GM19351 (cell line): Measurements from ENCODE around the gene CT47C1.
"Not testable (repeated sequence)": the region's sequence is repeated elsewhere in the genome, so short reads cannot be mapped to it uniquely, and the experiment has no call there.

ENCODE experiments used
- ATAC-seq: cut with Tn5 transposase; IDR thresholded peaks from one replicate; pipeline ENCODE4 v1.9.1; 2021; ENCODE audit warnings: mild to moderate bottlenecking, moderate library complexity; ENCODE audit not compliant: unreplicated experiment

The CT47C1 gene

GRCh38 chrX:119072744-119073143 lies at the start of gene CT47C1:
TSS of gene CT47C1 (plus strand) at chrX:119072993. CDS start at chrX:119073226, 233 bp downstream.
- ATAC-seq: no peak

DNA sequence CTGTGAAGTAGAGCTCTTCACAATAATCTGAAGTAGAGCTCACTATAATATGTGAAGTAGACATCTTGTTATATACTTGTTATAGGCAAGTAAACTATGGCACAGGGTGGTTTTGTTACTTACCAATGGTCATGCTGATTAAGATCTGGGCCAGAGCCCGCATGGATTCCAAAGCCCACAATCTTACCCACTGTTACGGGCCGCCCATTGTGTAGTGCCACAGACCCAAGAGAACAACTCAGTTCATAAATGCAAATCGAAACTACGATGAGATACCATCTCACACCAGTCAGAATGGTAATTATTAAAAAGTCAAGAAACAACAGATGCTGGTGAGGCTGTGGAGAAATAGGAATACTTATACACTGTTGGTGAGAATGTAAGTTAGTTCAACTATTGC lies 46.9 kb upstream of the CT47C1 start:
- no peak for ATAC-seq

DNA sequence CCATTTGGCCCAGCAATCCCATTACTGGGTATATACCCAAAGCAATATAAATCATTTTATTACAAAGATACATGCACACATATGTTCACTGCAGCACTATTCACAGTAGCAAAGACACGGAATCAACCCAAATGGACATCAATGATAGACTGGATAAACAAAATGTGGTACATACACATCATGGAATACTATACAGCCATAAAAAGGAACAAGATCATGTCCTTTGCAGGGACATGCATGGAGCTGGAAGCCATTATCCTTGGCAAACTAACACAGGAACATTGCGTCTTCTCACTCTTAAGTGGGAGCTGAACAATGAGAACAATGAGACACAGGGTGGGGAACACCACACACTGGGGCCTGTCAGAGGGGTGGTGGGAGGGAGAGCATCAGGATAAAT lies 46.4 kb upstream of the CT47C1 start:
- not testable (repeated sequence) for ATAC-seq

DNA sequence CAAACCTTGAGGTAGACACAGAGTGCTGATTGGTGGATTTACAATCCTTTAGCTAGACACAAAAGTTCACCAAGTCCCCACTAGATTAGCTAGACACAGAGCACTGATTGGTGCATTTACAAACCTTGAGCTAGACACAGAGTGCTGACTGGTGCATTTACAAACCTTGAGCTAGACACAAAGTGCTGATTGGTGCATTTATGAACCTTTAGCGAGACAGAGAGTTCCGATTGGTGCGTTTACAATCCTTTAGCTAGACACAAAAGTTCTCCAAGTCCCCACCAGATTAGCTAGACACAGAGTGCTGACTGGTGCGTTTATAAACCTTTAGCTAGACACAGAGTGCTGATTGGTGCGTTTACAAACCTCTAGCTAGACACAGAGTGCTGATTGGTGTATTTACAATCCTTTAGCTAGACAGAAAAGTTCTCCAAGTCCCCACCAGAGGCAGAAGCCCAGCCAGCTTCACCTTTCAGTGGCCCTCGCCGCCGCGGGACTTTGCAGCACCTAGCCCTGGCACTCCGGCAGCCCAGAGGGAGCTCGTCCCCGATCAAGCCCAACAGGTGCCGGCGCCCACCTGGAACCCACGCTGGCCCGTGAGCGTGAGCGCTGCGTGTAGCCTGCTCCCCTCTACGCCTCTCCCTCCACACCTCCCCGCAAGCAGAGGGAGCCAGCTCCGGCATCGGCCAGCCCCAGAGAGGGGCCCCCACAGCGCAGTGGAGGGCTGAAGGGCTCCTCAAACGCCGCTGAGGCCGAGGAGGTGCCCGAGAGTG lies 44.6 kb upstream of the CT47C1 start:
- ATAC-seq: not testable (repeated sequence)

GRCh38 chrX:119028733-119029330 lies 44.0 kb upstream of the CT47C1 start:
- ATAC-seq: no peak

- not testable (repeated sequence) for ATAC-seq
Observed at GRCh38 chrX:119029656-119030055, 43.1 kb upstream of the CT47C1 start.

DNA sequence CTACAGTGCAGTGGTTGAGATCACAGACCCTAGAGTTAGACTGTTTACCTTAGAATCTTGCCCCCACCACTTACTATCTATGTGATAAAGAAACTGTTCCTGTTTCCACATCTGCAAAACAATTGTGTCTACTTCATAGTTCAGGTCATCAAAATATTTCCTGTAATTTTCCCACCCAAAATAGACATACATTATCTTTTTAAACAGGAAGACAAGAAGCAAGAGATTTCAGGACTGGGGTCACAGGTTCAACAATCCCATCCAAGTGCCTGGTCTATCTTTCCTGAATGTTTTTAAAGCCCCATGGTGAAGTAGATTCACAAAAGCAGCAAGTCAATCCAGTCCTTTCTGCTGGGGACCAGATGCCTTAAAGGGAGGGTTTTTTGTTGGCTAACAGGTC lies 41.8 kb upstream of the CT47C1 start:
- no peak for ATAC-seq

DNA sequence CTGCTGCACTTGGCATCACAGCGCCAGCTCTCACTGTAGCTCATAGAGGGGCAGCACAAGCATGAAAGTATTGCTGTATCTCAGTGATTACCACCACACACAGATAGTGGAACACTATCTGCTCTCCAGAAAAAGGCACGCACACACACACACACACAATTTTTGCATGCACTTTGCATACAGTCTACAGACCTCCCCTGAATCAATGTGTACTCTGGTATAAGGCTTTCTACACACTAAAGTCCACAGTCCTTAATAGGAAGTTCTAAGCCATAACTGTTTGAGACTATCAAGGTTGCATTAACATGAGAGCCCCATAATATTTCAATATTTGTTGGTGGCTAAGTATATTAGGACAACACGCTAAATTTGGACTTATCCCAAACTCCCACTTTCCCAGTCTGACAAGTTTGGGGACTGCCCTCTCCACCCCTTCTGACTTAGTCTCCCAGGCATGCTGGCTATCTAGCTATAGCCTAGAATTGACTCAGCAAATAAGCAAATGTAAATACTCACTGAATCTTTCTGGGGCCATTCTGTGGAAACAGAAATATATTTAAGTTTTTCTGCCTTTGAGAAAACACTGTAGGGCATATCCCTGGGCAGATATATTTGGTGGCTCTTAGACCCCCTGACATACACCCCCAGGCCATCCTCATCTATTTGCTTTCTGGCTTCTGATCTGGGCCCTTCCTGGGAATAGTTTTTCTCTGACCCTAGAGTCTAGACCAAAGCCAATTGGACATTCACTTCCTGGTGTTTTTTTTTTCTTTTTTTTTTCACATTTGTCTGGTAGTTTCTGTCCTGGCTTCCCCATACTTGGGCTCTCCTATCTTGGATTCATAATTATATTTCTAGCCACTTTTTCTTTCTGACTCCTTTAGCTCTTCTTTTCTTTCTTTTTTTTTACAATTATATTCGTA lies 36.4 kb upstream of the CT47C1 start:
- ATAC-seq: no peak

- no peak for ATAC-seq
Observed at GRCh38 chrX:119040432-119040831, 32.4 kb upstream of the CT47C1 start.

- ATAC-seq: no peak
Observed at GRCh38 chrX:119041175-119041574, 31.6 kb upstream of the CT47C1 start.

- ATAC-seq: no peak
Observed at GRCh38 chrX:119042040-119042439, 30.8 kb upstream of the CT47C1 start.

- no peak for ATAC-seq
Observed at GRCh38 chrX:119042996-119043395, 29.8 kb upstream of the CT47C1 start.

GRCh38 chrX:119045884-119046283 lies 26.9 kb upstream of the CT47C1 start:
- ATAC-seq: no peak

GRCh38 chrX:119055687-119056086 lies 17.1 kb upstream of the CT47C1 start:
- ATAC-seq: no peak

GRCh38 chrX:119062750-119063374 lies 9.9 kb upstream of the CT47C1 start:
- ATAC-seq: no peak

GRCh38 chrX:119063428-119063827 lies 9.4 kb upstream of the CT47C1 start:
- no peak for ATAC-seq

GRCh38 chrX:119067023-119067739 lies 5.6 kb upstream of the CT47C1 start:
- peak; percentile 64 for ATAC-seq

DNA sequence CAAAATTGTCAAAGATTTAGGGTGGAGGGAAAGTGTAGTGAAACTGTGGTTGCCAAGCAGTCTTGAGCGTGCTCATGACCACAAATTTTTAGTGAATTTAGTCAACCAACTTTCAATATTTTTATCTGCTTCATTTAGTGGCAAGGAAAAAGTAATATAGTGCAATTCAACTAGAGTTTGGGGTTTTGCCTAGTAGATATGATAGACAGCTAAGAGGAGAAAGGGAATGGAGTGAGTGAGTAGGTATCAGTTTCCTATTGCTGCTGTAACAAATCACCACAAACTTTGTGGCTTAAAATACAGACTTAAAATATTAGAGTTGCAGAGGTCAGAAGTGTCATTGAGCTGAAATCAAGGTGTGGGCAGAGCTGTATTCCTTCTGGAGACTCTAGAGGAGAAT lies 3.7 kb upstream of the CT47C1 start:
- ATAC-seq: no peak

- no peak for ATAC-seq
Observed at GRCh38 chrX:119069762-119070161, 3.0 kb upstream of the CT47C1 start.

- ATAC-seq: peak; percentile 75
Observed at GRCh38 chrX:119071381-119071780, 1.4 kb upstream of the CT47C1 start.
